CD4-positive, alpha-beta T cell treated with Interleukin-4 for 1 hour (primary cell): ENCODE results near the gene PHEX.
"Not testable (repeated sequence)": the region's sequence is repeated elsewhere in the genome, so short reads cannot be mapped to it uniquely, and the experiment has no call there.

Experiments
- DNase-seq, 2 donors: peaks; one replicate each; pipeline ENCODE4 v3.0.0-alpha.2; 2020 to 2022

PHEX gene

GRCh38 chrX:22268706-22269105, 236.6 kb downstream of the PHEX start:
- DNase-seq, result no peak

- DNase-seq, result no peak
Observed at GRCh38 chrX:22272613-22273012, 240.5 kb downstream of the PHEX start, which contains the start of gene CBLL2. TSS of gene CBLL2 (plus strand) at chrX:22272913. CDS start at chrX:22272992, 79 bp downstream.

- no peak for DNase-seq
Observed at GRCh38 chrX:22273714-22274317, 241.7 kb downstream of the PHEX start.

- no peak for DNase-seq
Observed at GRCh38 chrX:22276781-22277180, 244.7 kb downstream of the PHEX start.

- no peak for DNase-seq
Observed at GRCh38 chrX:22278375-22278774, 246.2 kb downstream of the PHEX start.

- DNase-seq, result not testable (repeated sequence)
Observed at GRCh38 chrX:22289209-22289608, 257.1 kb downstream of the PHEX start.

- DNase-seq, result no peak
Observed at GRCh38 chrX:22296871-22297270, 264.7 kb downstream of the PHEX start.

GRCh38 chrX:22300130-22300529, 268.0 kb downstream of the PHEX start:
- no peak for DNase-seq
